Kidney epithelial cell (primary cell): ENCODE measurements around the gene ZDHHC14. TPM values are rescaled to one million over a fixed set of nuclear protein-coding genes. Genes with fewer than 3 reads are reported as not detected.

Experiments
- DNase-seq: peaks from one replicate; pipeline ENCODE4 v3.0.0-alpha.2; 2010; ENCODE audit warnings: low read depth
- H3K27me3 ChIP-seq: 2 replicates; pipeline ENCODE4 v1.6.0; 2011; ENCODE audit warnings: low read length; ENCODE audit not compliant: control insufficient read depth, insufficient read depth
- H3K36me3 ChIP-seq: 2 replicates; pipeline ENCODE4 v1.5.1; 2011; ENCODE audit warnings: low read length; ENCODE audit not compliant: control insufficient read depth, insufficient read depth
- H3K4me3 ChIP-seq: 2 replicates; pipeline ENCODE4 v1.5.1; 2011; ENCODE audit warnings: low read depth, mild to moderate bottlenecking, control low read depth, low read length
- CTCF ChIP-seq: IDR thresholded peaks from 2 replicates; pipeline ENCODE4 v1.5.1; 2011; ENCODE audit warnings: mild to moderate bottlenecking, moderate library complexity, low read length, control low read depth, inconsistent platforms; ENCODE audit not compliant: insufficient read depth, poor library complexity, severe bottlenecking
- total RNA-seq: library from RNA; depleted of rRNA; stranded (reverse); fragments of >200 nt; gene quantifications from 2 replicates; pipeline ENCODE4 v1.2.3, GENCODE V29; 2015

ZDHHC14 gene
- total RNA-seq, 1 donor from 2014 or later = 9.7 TPM

- Histone ChIP-seq H3K36me3 (no peaks in the 10 kb centered on the region), H3K27me3 (no peaks in the 10 kb centered on the region), H3K4me3 (no peak overlapping the region)
- DNase-seq = no peak
- TF ChIP-seq CTCF = no peak
Measured at GRCh38 chr6:157561414-157561790, 180.4 kb downstream of the ZDHHC14 start.

- no peak for TF ChIP-seq CTCF
- Histone ChIP-seq H3K4me3 (no peak overlapping the region), H3K27me3 (no peaks in the 10 kb centered on the region), H3K36me3 (no peaks in the 10 kb centered on the region)
- no peak for DNase-seq
Measured at GRCh38 chr6:157561929-157562810, 181.2 kb downstream of the ZDHHC14 start.

DNA sequence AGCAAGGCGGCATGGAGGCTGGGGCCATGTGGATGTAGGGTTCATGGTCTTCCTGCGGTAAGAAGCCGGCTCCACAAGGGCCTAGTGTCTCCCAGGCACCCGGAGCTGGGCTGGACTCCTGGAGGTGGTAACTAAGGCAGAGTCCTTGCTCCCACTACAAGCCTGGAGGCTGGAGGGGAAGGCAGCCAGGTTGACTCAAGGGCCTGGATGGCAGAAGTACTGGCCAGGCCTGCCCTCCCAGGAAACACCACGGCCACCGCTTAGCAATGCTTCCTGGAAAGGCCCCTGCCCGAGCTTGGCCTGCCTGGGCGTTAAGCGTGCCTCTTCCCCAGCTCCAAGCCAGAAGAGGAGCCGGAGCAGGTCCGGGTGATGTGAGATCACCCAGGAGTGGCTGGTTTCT, 182.0 kb downstream of the ZDHHC14 start:
- Histone ChIP-seq H3K36me3 (no peaks in the 10 kb centered on the region), H3K27me3 (no peaks in the 10 kb centered on the region), H3K4me3 (no peak overlapping the region)
- TF ChIP-seq CTCF = no peak
- DNase-seq = no peak

DNA sequence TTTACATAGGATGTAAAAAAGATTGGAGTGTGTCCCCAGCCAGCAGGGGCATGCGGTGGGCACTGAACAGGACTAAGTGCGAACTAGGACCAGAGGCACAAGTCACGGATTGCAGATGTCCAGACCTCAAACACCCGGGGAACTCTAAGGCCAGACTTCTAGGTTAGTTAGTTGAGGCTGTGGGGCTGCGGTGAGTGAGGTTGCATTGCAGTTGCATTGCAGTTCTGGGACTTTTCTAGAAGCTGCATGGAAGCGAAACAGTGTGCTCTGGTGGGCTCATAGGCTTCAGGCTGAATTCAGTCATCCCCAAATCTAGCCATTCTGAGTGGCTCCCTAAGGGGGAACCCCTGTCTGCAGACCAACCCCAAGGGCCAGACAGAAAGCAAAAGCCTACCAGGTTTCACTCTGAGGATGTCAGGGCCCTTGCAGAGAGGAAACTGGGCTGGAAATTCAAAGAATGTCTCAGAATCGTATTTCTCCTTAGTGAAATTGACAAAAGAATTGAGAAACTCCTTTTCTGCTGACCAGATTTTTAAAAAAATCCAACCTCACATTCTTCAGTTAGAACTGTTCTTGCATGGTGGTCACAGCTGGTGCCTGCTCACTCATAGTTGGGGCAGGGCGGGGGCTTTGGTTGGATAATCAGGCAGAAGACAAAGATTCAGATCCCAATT, 182.8 kb downstream of the ZDHHC14 start:
- no peaks in the 10 kb centered on the region for H3K36me3 ChIP-seq
- no peak for DNase-seq
- H3K4me3 ChIP-seq = no peak overlapping the region
- H3K27me3 ChIP-seq = no peaks in the 10 kb centered on the region
- TF ChIP-seq CTCF = no peak

DNA sequence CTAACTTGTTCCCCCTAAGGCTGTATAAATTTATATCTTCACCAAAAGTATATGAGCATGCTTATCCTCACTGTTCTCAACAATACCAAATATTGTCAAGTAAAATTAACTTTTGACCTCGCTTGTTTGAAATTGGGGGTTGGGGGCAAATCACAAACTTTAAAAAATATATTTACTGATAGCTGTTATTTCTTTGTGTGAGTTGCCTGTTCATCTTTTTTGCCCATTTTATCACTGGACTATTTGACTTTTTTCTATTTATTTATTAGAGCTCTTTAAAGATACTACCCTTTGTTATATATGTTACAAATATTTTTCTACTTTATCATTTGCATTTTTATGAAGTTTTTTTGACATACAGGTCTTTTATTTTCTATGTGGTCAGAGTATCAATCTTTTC, 187.7 kb downstream of the ZDHHC14 start:
- TF ChIP-seq CTCF = no peak
- H3K27me3 ChIP-seq = no peaks in the 10 kb centered on the region
- no peak overlapping the region for H3K4me3 ChIP-seq
- H3K36me3 ChIP-seq = no peaks in the 10 kb centered on the region
- DNase-seq = no peak
